Measurements from ENCODE around the gene GPR173.

The GPR173 gene

GRCh38 chrX:53048169-53049126, at the start of gene GPR173:
TSS of gene GPR173 (plus strand) at chrX:53048789. CDS start at chrX:53076622, 27,833 bp downstream.
- H3K36me3 ChIP-seq (ENCODE audit: insufficient read depth, low read length), result no peaks in the 10 kb centered on the region
- peak within 1 kb of the TSS; percentile 52 for H2AFZ ChIP-seq (ENCODE audit: low read depth, low read length)
- peak within 1 kb of the TSS; percentile 67 for H3K4me3 ChIP-seq (ENCODE audit: low read length)
- peaks cover 22% of the 10 kb centered on the region for H3K4me1 ChIP-seq (ENCODE audit: insufficient read depth, low read length)
- H3K9me3 ChIP-seq (ENCODE audit: low read length), result no peaks in the 10 kb centered on the region
- H3K27me3 ChIP-seq (ENCODE audit: insufficient read depth, low read length), result no peaks in the 10 kb centered on the region

GRCh38 chrX:53000447-53001135, 48.0 kb upstream of the GPR173 start:
- no peaks in the 10 kb centered on the region for H3K9me3 ChIP-seq (ENCODE audit: low read length)
- H2AFZ ChIP-seq (ENCODE audit: low read depth, low read length), result no peak overlapping the region
- H3K4me1 ChIP-seq (ENCODE audit: insufficient read depth, low read length), result peaks cover 6% of the 10 kb centered on the region
- no peak overlapping the region for H3K4me3 ChIP-seq (ENCODE audit: low read length)
- H3K36me3 ChIP-seq (ENCODE audit: insufficient read depth, low read length), result no peaks in the 10 kb centered on the region
- H3K27me3 ChIP-seq (ENCODE audit: insufficient read depth, low read length), result peaks cover 3% of the 10 kb centered on the region

GRCh38 chrX:53001958-53002357, 46.6 kb upstream of the GPR173 start:
- peaks cover 3% of the 10 kb centered on the region for H3K4me1 ChIP-seq (ENCODE audit: insufficient read depth, low read length)
- H3K9me3 ChIP-seq (ENCODE audit: low read length), result no peaks in the 10 kb centered on the region
- H3K4me3 ChIP-seq (ENCODE audit: low read length), result no peak overlapping the region
- no peak overlapping the region for H2AFZ ChIP-seq (ENCODE audit: low read depth, low read length)
- peaks cover 3% of the 10 kb centered on the region for H3K27me3 ChIP-seq (ENCODE audit: insufficient read depth, low read length)
- no peaks in the 10 kb centered on the region for H3K36me3 ChIP-seq (ENCODE audit: insufficient read depth, low read length)

GRCh38 chrX:53003111-53003510, 45.5 kb upstream of the GPR173 start:
- Histone ChIP-seq H3K4me3 (ENCODE audit: low read length) (no peak overlapping the region), H3K9me3 (ENCODE audit: low read length) (no peaks in the 10 kb centered on the region), H3K36me3 (ENCODE audit: insufficient read depth, low read length) (no peaks in the 10 kb centered on the region), H3K4me1 (ENCODE audit: insufficient read depth, low read length) (peaks cover 3% of the 10 kb centered on the region), H2AFZ (ENCODE audit: low read depth, low read length) (no peak overlapping the region), H3K27me3 (ENCODE audit: insufficient read depth, low read length) (peaks cover 3% of the 10 kb centered on the region)

GRCh38 chrX:53004038-53004437, 44.6 kb upstream of the GPR173 start:
- H3K36me3 ChIP-seq (ENCODE audit: insufficient read depth, low read length), result no peaks in the 10 kb centered on the region
- peaks cover 3% of the 10 kb centered on the region for H3K27me3 ChIP-seq (ENCODE audit: insufficient read depth, low read length)
- H3K4me3 ChIP-seq (ENCODE audit: low read length), result no peak overlapping the region
- no peaks in the 10 kb centered on the region for H3K9me3 ChIP-seq (ENCODE audit: low read length)
- H2AFZ ChIP-seq (ENCODE audit: low read depth, low read length), result no peak overlapping the region
- peaks cover 3% of the 10 kb centered on the region for H3K4me1 ChIP-seq (ENCODE audit: insufficient read depth, low read length)

GRCh38 chrX:53004811-53005210, 43.8 kb upstream of the GPR173 start:
- Histone ChIP-seq H2AFZ (ENCODE audit: low read depth, low read length) (no peak overlapping the region), H3K4me1 (ENCODE audit: insufficient read depth, low read length) (peaks cover 3% of the 10 kb centered on the region), H3K9me3 (ENCODE audit: low read length) (no peaks in the 10 kb centered on the region), H3K36me3 (ENCODE audit: insufficient read depth, low read length) (no peaks in the 10 kb centered on the region), H3K27me3 (ENCODE audit: insufficient read depth, low read length) (peaks cover 3% of the 10 kb centered on the region), H3K4me3 (ENCODE audit: low read length) (no peak overlapping the region)

GRCh38 chrX:53005327-53005726, 43.3 kb upstream of the GPR173 start:
- no peak overlapping the region for H3K4me3 ChIP-seq (ENCODE audit: low read length)
- no peaks in the 10 kb centered on the region for H3K36me3 ChIP-seq (ENCODE audit: insufficient read depth, low read length)
- no peaks in the 10 kb centered on the region for H3K9me3 ChIP-seq (ENCODE audit: low read length)
- peaks cover 3% of the 10 kb centered on the region for H3K4me1 ChIP-seq (ENCODE audit: insufficient read depth, low read length)
- peaks cover 3% of the 10 kb centered on the region for H3K27me3 ChIP-seq (ENCODE audit: insufficient read depth, low read length)
- H2AFZ ChIP-seq (ENCODE audit: low read depth, low read length), result no peak overlapping the region

- no peaks in the 10 kb centered on the region for H3K27me3 ChIP-seq (ENCODE audit: insufficient read depth, low read length)
- no peaks in the 10 kb centered on the region for H3K36me3 ChIP-seq (ENCODE audit: insufficient read depth, low read length)
- no peak overlapping the region for H2AFZ ChIP-seq (ENCODE audit: low read depth, low read length)
- no peaks in the 10 kb centered on the region for H3K9me3 ChIP-seq (ENCODE audit: low read length)
- no peak overlapping the region for H3K4me3 ChIP-seq (ENCODE audit: low read length)
- peaks cover under 1% of the 10 kb centered on the region for H3K4me1 ChIP-seq (ENCODE audit: insufficient read depth, low read length)
These were observed 39.6 kb upstream of the GPR173 start for GRCh38 chrX:53009032-53009431.

GRCh38 chrX:53013291-53013690, 35.3 kb upstream of the GPR173 start:
- Histone ChIP-seq H3K36me3 (ENCODE audit: insufficient read depth, low read length) (no peaks in the 10 kb centered on the region), H3K4me1 (ENCODE audit: insufficient read depth, low read length) (no peaks in the 10 kb centered on the region), H3K4me3 (ENCODE audit: low read length) (no peak overlapping the region), H2AFZ (ENCODE audit: low read depth, low read length) (no peak overlapping the region), H3K9me3 (ENCODE audit: low read length) (no peaks in the 10 kb centered on the region), H3K27me3 (ENCODE audit: insufficient read depth, low read length) (no peaks in the 10 kb centered on the region)

- no peaks in the 10 kb centered on the region for H3K9me3 ChIP-seq (ENCODE audit: low read length)
These were observed 30.0 kb upstream of the GPR173 start for GRCh38 chrX:53018627-53019026.

GRCh38 chrX:53022381-53022780, 26.2 kb upstream of the GPR173 start:
- no peak overlapping the region for H3K4me3 ChIP-seq (ENCODE audit: low read length)
- no peaks in the 10 kb centered on the region for H3K4me1 ChIP-seq (ENCODE audit: insufficient read depth, low read length)
- no peaks in the 10 kb centered on the region for H3K36me3 ChIP-seq (ENCODE audit: insufficient read depth, low read length)
- H2AFZ ChIP-seq (ENCODE audit: low read depth, low read length), result no peak overlapping the region
- peaks cover 2% of the 10 kb centered on the region for H3K27me3 ChIP-seq (ENCODE audit: insufficient read depth, low read length)
- H3K9me3 ChIP-seq (ENCODE audit: low read length), result no peaks in the 10 kb centered on the region

More at GRCh38 chrX:53018627-53019026, 30.0 kb upstream of the GPR173 start:
- H3K27me3 ChIP-seq (ENCODE audit: insufficient read depth, low read length), result no peaks in the 10 kb centered on the region
- no peak overlapping the region for H2AFZ ChIP-seq (ENCODE audit: low read depth, low read length)
- no peaks in the 10 kb centered on the region for H3K36me3 ChIP-seq (ENCODE audit: insufficient read depth, low read length)
- H3K4me3 ChIP-seq (ENCODE audit: low read length), result no peak overlapping the region
- no peaks in the 10 kb centered on the region for H3K4me1 ChIP-seq (ENCODE audit: insufficient read depth, low read length)

GRCh38 chrX:53028678-53029077, 19.9 kb upstream of the GPR173 start:
- no peaks in the 10 kb centered on the region for H3K36me3 ChIP-seq (ENCODE audit: insufficient read depth, low read length)
- H3K4me1 ChIP-seq (ENCODE audit: insufficient read depth, low read length), result no peaks in the 10 kb centered on the region
- no peaks in the 10 kb centered on the region for H3K9me3 ChIP-seq (ENCODE audit: low read length)
- no peak overlapping the region for H2AFZ ChIP-seq (ENCODE audit: low read depth, low read length)
- no peak overlapping the region for H3K4me3 ChIP-seq (ENCODE audit: low read length)
- H3K27me3 ChIP-seq (ENCODE audit: insufficient read depth, low read length), result peaks cover 2% of the 10 kb centered on the region

- Histone ChIP-seq H3K36me3 (ENCODE audit: insufficient read depth, low read length) (no peaks in the 10 kb centered on the region), H3K9me3 (ENCODE audit: low read length) (no peaks in the 10 kb centered on the region), H3K27me3 (ENCODE audit: insufficient read depth, low read length) (peaks cover 4% of the 10 kb centered on the region), H2AFZ (ENCODE audit: low read depth, low read length) (no peak overlapping the region), H3K4me3 (ENCODE audit: low read length) (no peak overlapping the region), H3K4me1 (ENCODE audit: insufficient read depth, low read length) (no peaks in the 10 kb centered on the region)
These were observed 17.2 kb upstream of the GPR173 start for GRCh38 chrX:53031380-53031779.

Data from neuron (in vitro differentiated cells).